Adrenal gland (tissue), 12 donors: ENCODE measurements around the gene LTBP2. TPM values are rescaled to one million over a fixed set of nuclear protein-coding genes. Genes with fewer than 3 reads are reported as not detected.
"Not testable (repeated sequence)": the region's sequence is repeated elsewhere in the genome, so short reads cannot be mapped to it uniquely, and the experiment has no call there.

Source experiments
- DNase-seq, 7 donors: peaks; one replicate each; pipeline ENCODE4 v3.0.0-alpha.2; 2019 to 2020
- H3K27ac ChIP-seq, 5 donors: fragments of 200-600 bp; sonication (generic) in 4 of 5; 1 replicate in 3 of 5; 2 replicates in 2 of 5; pipeline versions ENCODE4 v1.5.1 to v1.8.0; 2016 to 2020; ENCODE audit warnings: mild to moderate bottlenecking in 1 of 5
- H3K27me3 ChIP-seq: fragments of 200-600 bp; 2 replicates; pipeline ENCODE4 v1.8.0; 2021
- H3K36me3 ChIP-seq, 2 donors: fragments of 200-600 bp; replicated peaks in 1 of 2; 1 replicate in 1 of 2; 2 replicates in 1 of 2; pipeline versions ENCODE4 v1.5.1 to v1.8.0; 2018 to 2022
- H3K4me1 ChIP-seq, 2 donors: fragments of 200-600 bp; replicated peaks in 1 of 2; 1 replicate in 1 of 2; 2 replicates in 1 of 2; pipeline versions ENCODE4 v1.5.1 to v1.8.0; 2018 to 2021
- H3K4me3 ChIP-seq, 4 donors: fragments of 200-600 bp; sonication (generic) in 3 of 4; one replicate each; pipeline ENCODE4 v1.5.1; 2016 to 2018
- H3K9me3 ChIP-seq, 3 donors: fragments of 200-600 bp; sonication (generic) in 1 of 3; replicated peaks in 1 of 3; 1 replicate in 2 of 3; 2 replicates in 1 of 3; pipeline versions ENCODE4 v1.5.1 to v1.8.0; 2016 to 2021
- POLR2A ChIP-seq, 2 donors: fragments of 450-650 bp; IDR thresholded peaks; one replicate each; pipeline ENCODE4 v1.6.1; 2017; ENCODE audit warnings: antibody characterized with exemption in 2 of 2, mild to moderate bottlenecking in 2 of 2, moderate library complexity in 1 of 2
- WGBS, 4 donors: extraction: QIAGEN DNeasy Blood & Tissue Kit in 2 of 4; methylation state at CpG; one replicate each; pipeline versions ENCODE4 v1.1.5 to v1.1.7; 2013 to 2017; 5-methylcytosine and 5-hydroxymethylcytosine counted together
- intact Hi-C, 2 donors: fragments of 100-400 bp; cut with DNase I; formaldehyde crosslinking; loops; one replicate each; pipeline versions ENCODE4 v1.14.1 to v1.15.0; 2022 to 2023
- polyA plus RNA-seq, 3 donors: library from polyadenylated mRNA; stranded (reverse); fragments of 200-250 nt in 2 of 3; fragments of 350-450 nt in 1 of 3; fragmentation: Illumina TruSeq in 1 of 3; extraction: RNeasy Lipid Tissue Mini Kit (QIAGEN cat#74804) in 1 of 3; gene quantifications; one replicate each; pipeline ENCODE4 v1.2.3, GENCODE V29; 2013 to 2014
- total RNA-seq, 9 donors: library from RNA; depleted of rRNA in 4 of 9; stranded (reverse); fragments of >200 nt in 4 of 9; fragments of 120-200 nt in 1 of 9; fragmentation: NEBNext Ultra II Directional in 1 of 9; extraction: Animal tissue kit (Norgen Biotek cat#: 25700) in 1 of 9; gene quantifications; one replicate each; pipeline versions ENCODE4 v1.1.0 to v1.2.4, GENCODE V29; 2013 to 2023
- TF ChIP-seq, protein P1 (sequence below), 6 experiments: fragments of 450-650 bp in 4 of 6; fragments of 200-600 bp in 2 of 6; sonication (generic) in 1 of 6; IDR thresholded peaks; 1 replicate in 5 of 6; 2 replicates in 1 of 6; pipeline versions ENCODE4 v1.5.1 to v1.8.0; 2016 to 2021; ENCODE audit warnings: antibody characterized with exemption in 6 of 6, mild to moderate bottlenecking in 2 of 6, moderate library complexity in 1 of 6
- donor health status: healthy with polysubstance abuse.
- donor health status: Bipolar disorder and iron deficiency.
- donor health status: DM: yes; HTN: yes; CAD: no.
- donor health status: DM: no; HTN: no; CAD: no.
- donor health status: DM: no; HTN: no; CAD: no.
- donor health status: DM: yes; HTN: yes; CAD: no.

The LTBP2 gene
- total and polyA plus RNA-seq, 12 donors = 2.1 to 17.0 (median 6.2) TPM

- no peaks in the 10 kb centered on the region for H3K4me1 ChIP-seq
- H3K27ac ChIP-seq = no peak overlapping the region
- no peaks in the 10 kb centered on the region for H3K9me3 ChIP-seq
- whole genome bisulfite sequencing, 4 donors = 74 to 86% (median 82%) methylated on average over 4 of the region's 4 CpGs
- no peaks in the 10 kb centered on the region for H3K27me3 ChIP-seq
- no peaks in the 10 kb centered on the region for H3K36me3 ChIP-seq
- no peak for TF ChIP-seq POLR2A (IDR thresholded peaks at IDR 0.05)
- TF ChIP-seq, protein P1, sequence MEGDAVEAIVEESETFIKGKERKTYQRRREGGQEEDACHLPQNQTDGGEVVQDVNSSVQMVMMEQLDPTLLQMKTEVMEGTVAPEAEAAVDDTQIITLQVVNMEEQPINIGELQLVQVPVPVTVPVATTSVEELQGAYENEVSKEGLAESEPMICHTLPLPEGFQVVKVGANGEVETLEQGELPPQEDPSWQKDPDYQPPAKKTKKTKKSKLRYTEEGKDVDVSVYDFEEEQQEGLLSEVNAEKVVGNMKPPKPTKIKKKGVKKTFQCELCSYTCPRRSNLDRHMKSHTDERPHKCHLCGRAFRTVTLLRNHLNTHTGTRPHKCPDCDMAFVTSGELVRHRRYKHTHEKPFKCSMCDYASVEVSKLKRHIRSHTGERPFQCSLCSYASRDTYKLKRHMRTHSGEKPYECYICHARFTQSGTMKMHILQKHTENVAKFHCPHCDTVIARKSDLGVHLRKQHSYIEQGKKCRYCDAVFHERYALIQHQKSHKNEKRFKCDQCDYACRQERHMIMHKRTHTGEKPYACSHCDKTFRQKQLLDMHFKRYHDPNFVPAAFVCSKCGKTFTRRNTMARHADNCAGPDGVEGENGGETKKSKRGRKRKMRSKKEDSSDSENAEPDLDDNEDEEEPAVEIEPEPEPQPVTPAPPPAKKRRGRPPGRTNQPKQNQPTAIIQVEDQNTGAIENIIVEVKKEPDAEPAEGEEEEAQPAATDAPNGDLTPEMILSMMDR (IDR thresholded peaks at IDR 0.05) = no peak
- no peak for DNase-seq
- intact Hi-C loops = no loop called here
- no peak overlapping the region for H3K4me3 ChIP-seq
Observed at GRCh38 chr14:74539503-74539902, 72.5 kb downstream of the LTBP2 start.

- Histone ChIP-seq H3K36me3 (no peaks in the 10 kb centered on the region), H3K27ac (no peak overlapping the region), H3K4me1 (no peaks in the 10 kb centered on the region), H3K4me3 (no peak overlapping the region), H3K9me3 (no peaks in the 10 kb centered on the region), H3K27me3 (no peaks in the 10 kb centered on the region)
- intact Hi-C loops = no loop called here
- WGBS, 4 donors = 86 to 89% (median 88%) methylated on average over 11 of the region's 11 CpGs
- DNase-seq = no peak
- TF ChIP-seq, protein P1 (IDR thresholded peaks at IDR 0.05) = no peak
- TF ChIP-seq POLR2A (IDR thresholded peaks at IDR 0.05) = no peak
Observed at GRCh38 chr14:74538411-74539391, 73.3 kb downstream of the LTBP2 start.

DNA sequence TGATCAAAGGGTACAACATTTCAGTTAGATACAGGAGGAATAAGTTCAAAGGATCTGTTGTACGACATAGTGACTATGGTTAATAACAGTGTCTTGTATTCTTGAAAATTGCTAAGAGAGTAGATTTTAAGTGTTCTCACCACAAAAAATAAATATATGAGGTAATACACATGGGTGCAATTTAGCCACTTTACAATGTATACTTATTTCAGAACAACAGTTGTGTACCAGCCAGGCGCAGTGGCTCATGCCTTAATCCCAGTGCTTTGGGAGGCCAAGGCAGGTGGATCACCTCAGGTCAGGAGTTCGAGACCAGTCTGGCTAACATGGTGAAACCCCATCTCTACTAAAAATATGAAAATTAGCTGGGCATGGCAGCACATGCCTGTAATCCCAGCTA lies 75.7 kb downstream of the LTBP2 start:
- WGBS, 4 donors = 87 to 94% (median 92%) methylated on average over 3 of the region's 3 CpGs
- DNase-seq, H3K36me3 ChIP-seq, intact Hi-C loops, H3K4me3 ChIP-seq, H3K27me3 ChIP-seq, H3K9me3 ChIP-seq, H3K4me1 ChIP-seq, H3K27ac ChIP-seq: not testable (repeated sequence)

- TF ChIP-seq POLR2A (IDR thresholded peaks at IDR 0.05) = no peak
- TF ChIP-seq, protein P1 (IDR thresholded peaks at IDR 0.05) = no peak
- WGBS, 4 donors = 62 to 76% (median 72%) methylated on average over 6 to 10 of the region's 10 CpGs
- H3K4me3 ChIP-seq = no peak overlapping the region
- H3K27ac ChIP-seq = no peak overlapping the region
- no peaks in the 10 kb centered on the region for H3K36me3 ChIP-seq
- H3K9me3 ChIP-seq = no peaks in the 10 kb centered on the region
- no peak for DNase-seq
- intact Hi-C loops = no loop called here
- no peaks in the 10 kb centered on the region for H3K27me3 ChIP-seq
- H3K4me1 ChIP-seq = no peaks in the 10 kb centered on the region
Observed at GRCh38 chr14:74535756-74536325, 76.2 kb downstream of the LTBP2 start.
